H1 (cell line): Measurements from ENCODE around the gene PTPRE. TPM values are rescaled to one million over a fixed set of nuclear protein-coding genes. Genes with fewer than 3 reads are reported as not detected.

Experiments
- ASH2L ChIP-seq: fragments of 200-600, 300-600 bp; sonication (generic); IDR thresholded peaks from one replicate; pipeline ENCODE4 v1.7.1; 2017; ENCODE audit warnings: low read length
- ATF3 ChIP-seq: IDR thresholded peaks from 2 replicates; pipeline ENCODE4 v1.6.1; 2011; ENCODE audit warnings: low read depth, mild to moderate bottlenecking, low read length; ENCODE audit not compliant: insufficient read depth
- BACH1 ChIP-seq: IDR thresholded peaks from 2 replicates; pipeline ENCODE4 v1.6.1; 2012; ENCODE audit warnings: low read length, improper control_type of control experiment
- CHD2 ChIP-seq: IDR thresholded peaks from 2 replicates; pipeline ENCODE4 v1.6.1; 2012; ENCODE audit warnings: low read length, improper control_type of control experiment
- CHD7 ChIP-seq: fragments of 300-600 bp; sonication (generic); IDR thresholded peaks from 2 replicates; pipeline ENCODE4 v1.7.1; 2012; ENCODE audit warnings: low read length, moderate library complexity, mild to moderate bottlenecking, inconsistent platforms; ENCODE audit not compliant: insufficient replicate concordance
- KDM5A ChIP-seq: fragments of 200-600 bp; IDR thresholded peaks from 2 replicates; pipeline ENCODE4 v1.7.1; 2012; ENCODE audit warnings: mild to moderate bottlenecking, low read length, inconsistent platforms, mixed read lengths
- NANOG ChIP-seq: IDR thresholded peaks from 2 replicates; pipeline ENCODE4 v1.6.1; 2011; ENCODE audit warnings: low read length, low read depth, mild to moderate bottlenecking, inconsistent platforms; ENCODE audit not compliant: insufficient read depth, poor library complexity, severe bottlenecking
- POLR2AphosphoS5 ChIP-seq: IDR thresholded peaks from 2 replicates; pipeline ENCODE4 v1.6.1; 2011; ENCODE audit warnings: low read depth, low read length
- USF2 ChIP-seq: IDR thresholded peaks from 2 replicates; pipeline ENCODE4 v1.6.1; 2011; ENCODE audit warnings: low read length, improper control_type of control experiment
- YY1 ChIP-seq: IDR thresholded peaks from 2 replicates; pipeline ENCODE4 v1.6.1; 2011; ENCODE audit warnings: low read depth, mild to moderate bottlenecking, low read length
- polyA plus RNA-seq, 7 experiments: library from polyadenylated mRNA; depleted of rRNA in 3 of 7; stranded (reverse) in 5 of 7; unstranded in 2 of 7; fragments of >200 nt in 5 of 7; fragments of 200-250 nt in 2 of 7; gene quantifications; 1 replicate in 5 of 7; 2 replicates in 1 of 7; 4 replicates in 1 of 7; pipeline versions ENCODE4 v1.2.1 to v1.2.3, GENCODE V29; 2011 to 2013; ENCODE audit warnings: missing spikeins in 2 of 7, mixed read lengths in 2 of 7
- total RNA-seq: library from RNA; stranded (reverse); fragmentation: NEBNext Ultra II Directional; extraction: Animal tissue kit (Norgen Biotek cat#: 25700); gene quantifications from 2 replicates; pipeline ENCODE4 v1.2.1, GENCODE V29; 2021

PTPRE gene
- total and polyA plus RNA-seq, 2 of the 8 experiments (the other 6 are each of a cell fraction or from before 2014, with no cell fraction given) = 0.33 to 0.54 TPM

GRCh38 chr10:128035557-128035973, 128.7 kb downstream of the PTPRE start (continued):
- no peak for TF ChIP-seq CHD7
- TF ChIP-seq ATF3 = no peak
- TF ChIP-seq YY1 = 0 out of 2 replicates have a peak, but pooled peaks have one; percentile 13
- TF ChIP-seq USF2 = no peak
- TF ChIP-seq POLR2AphosphoS5 = no peak
- no peak for TF ChIP-seq ASH2L
- no peak for TF ChIP-seq CHD2
- no peak for TF ChIP-seq NANOG
- TF ChIP-seq BACH1 = no peak
- no peak for TF ChIP-seq KDM5A
